GM18951 (cell line): Measurements from ENCODE around the gene CGN.

Experiments
- POLR2A ChIP-seq: IDR thresholded peaks from 4 replicates; pipeline ENCODE4 v1.6.1; 2011; ENCODE audit warnings: mild to moderate bottlenecking; ENCODE audit not compliant: insufficient read length, insufficient read depth; ENCODE audit errors: extremely low read depth
- in situ Hi-C: fragments of 300-500 bp; cut with MboI; formaldehyde crosslinking; loops from one replicate; pipeline ENCODE4 v1.12.0; 2022; ENCODE audit warnings: low sequenced_read_pairs, mixed read lengths, inconsistent platforms; ENCODE audit not compliant: unreplicated experiment

CGN gene

DNA sequence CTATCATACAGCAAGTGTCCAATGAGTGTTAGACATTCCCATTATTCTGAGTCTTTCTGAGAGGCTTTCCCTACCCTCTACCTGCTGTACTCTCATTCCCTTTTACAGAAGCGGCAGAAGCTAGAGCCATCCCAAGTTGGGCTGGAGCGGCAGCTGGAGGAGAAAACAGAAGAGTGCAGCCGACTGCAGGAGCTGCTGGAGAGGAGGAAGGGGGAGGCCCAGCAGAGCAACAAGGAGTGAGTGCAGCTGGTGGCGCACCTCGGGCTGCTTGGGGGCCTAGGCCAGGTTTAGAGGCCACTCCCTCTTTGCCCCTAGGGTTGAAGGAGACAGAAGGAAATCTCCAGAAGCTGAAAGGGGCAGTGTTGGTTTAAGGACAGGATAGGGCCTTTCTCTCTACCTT, 12.1 kb downstream of the CGN start:
- in situ Hi-C loops, result no loop called here
- TF ChIP-seq POLR2A, result no peak

DNA sequence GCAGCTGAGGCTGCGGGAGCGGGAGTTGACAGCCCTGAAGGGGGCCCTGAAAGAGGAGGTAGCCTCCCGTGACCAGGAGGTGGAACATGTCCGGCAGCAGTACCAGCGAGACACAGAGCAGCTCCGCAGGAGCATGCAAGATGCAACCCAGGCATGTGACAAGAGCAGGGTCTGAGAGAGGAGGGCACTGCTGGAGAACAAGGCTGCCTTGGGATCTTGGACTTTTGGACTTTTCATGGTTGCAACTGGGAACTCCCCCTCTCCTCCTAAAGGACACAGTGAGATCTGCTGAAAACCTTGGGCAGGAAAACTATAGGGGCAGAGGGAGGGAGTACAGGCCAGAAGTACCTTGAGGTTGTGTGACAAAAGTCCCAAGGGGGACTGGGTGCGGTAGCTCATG, 13.5 kb downstream of the CGN start:
- in situ Hi-C loops, result no loop called here
- TF ChIP-seq POLR2A, result no peak

DNA sequence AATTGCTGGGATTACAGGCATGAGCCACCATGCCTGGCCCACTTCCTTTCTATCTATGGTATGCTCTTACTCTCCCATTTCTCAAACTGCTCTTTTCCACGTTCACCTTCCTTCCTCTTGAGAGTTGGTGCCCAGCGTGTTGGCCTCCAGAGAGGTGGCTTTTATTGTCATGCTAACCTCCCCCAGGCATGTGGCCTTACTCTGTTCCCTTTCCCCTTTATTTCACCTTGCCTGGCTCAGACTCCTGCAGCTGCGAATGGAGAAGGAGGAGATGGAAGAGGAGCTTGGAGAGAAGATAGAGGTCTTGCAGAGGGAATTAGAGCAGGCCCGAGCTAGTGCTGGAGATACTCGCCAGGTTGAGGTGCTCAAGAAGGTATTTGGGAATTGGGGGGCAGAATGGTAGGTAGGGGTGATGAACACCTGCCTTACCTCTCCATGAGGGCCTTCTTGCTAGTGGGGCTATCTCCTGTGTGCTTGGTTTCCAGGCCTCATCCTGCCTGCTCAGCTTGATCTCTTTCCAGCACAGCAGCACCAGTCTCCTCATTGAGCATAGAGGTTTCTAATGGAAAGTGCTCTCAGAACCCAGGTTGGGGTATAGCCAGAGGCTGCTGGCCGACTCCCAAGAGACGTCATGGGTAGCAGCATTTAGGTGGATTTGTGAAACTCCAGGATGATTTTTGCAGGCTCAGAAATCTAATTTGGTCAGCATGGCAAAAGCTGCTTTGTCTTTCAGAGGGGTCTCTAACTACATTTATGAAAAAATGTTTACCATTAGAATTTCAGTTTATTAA, 15.7 kb downstream of the CGN start:
- in situ Hi-C loops, result no loop called here
- no peak for TF ChIP-seq POLR2A

DNA sequence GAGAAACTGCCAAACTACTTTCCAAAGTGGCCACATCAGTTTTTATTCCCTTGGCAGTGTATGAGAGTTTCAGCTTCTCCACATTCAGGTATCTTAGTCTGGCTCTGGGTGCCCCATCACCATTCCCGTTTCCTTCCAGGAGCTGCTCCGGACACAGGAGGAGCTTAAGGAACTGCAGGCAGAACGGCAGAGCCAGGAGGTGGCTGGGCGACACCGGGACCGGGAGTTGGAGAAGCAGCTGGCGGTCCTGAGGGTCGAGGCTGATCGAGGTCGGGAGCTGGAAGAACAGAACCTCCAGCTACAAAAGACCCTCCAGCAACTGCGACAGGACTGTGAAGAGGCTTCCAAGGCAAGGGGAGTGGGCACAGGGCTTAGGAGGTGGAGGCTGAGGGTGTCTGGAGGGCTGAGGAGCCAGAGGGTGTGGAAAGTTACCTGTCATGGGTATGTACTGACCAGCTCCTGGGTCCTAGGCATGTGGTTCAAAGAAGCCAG, 18.1 kb downstream of the CGN start:
- TF ChIP-seq POLR2A, result no peak
- in situ Hi-C loops, result no loop called here

DNA sequence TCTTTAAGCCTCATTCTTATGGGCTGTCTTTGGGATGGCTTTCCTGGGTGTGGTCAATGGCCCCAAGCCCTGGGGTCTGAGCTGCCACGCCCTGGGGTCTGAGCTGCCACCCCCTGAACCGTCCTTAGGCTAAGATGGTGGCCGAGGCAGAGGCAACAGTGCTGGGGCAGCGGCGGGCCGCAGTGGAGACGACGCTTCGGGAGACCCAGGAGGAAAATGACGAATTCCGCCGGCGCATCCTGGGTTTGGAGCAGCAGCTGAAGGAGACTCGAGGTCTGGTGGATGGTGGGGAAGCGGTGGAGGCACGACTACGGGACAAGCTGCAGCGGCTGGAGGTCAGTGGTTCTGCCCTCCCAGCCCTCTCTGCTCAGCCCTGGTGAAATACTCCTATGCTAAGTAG, 18.6 kb downstream of the CGN start:
- in situ Hi-C loops, result no loop called here
- TF ChIP-seq POLR2A, result no peak

DNA sequence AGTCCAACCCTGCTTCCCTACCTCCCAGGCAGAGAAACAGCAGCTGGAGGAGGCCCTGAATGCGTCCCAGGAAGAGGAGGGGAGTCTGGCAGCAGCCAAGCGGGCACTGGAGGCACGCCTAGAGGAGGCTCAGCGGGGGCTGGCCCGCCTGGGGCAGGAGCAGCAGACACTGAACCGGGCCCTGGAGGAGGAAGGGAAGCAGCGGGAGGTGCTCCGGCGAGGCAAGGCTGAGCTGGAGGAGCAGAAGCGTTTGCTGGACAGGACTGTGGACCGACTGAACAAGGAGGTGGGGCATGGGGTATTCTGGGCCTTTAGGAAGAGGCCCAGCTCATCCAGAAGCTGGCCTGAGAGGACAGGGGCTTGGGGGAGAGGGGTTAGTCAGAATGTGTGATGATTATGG, 19.3 kb downstream of the CGN start:
- in situ Hi-C loops, result no loop called here
- no peak for TF ChIP-seq POLR2A

GRCh38 chr1:151533870-151534269, 22.7 kb downstream of the CGN start:
- in situ Hi-C loops, result no loop called here

GRCh38 chr1:151534662-151535278, 23.6 kb downstream of the CGN start:
- in situ Hi-C loops, result no loop called here
- TF ChIP-seq POLR2A, result no peak

More at GRCh38 chr1:151533870-151534269, 22.7 kb downstream of the CGN start:
- TF ChIP-seq POLR2A, result no peak

DNA sequence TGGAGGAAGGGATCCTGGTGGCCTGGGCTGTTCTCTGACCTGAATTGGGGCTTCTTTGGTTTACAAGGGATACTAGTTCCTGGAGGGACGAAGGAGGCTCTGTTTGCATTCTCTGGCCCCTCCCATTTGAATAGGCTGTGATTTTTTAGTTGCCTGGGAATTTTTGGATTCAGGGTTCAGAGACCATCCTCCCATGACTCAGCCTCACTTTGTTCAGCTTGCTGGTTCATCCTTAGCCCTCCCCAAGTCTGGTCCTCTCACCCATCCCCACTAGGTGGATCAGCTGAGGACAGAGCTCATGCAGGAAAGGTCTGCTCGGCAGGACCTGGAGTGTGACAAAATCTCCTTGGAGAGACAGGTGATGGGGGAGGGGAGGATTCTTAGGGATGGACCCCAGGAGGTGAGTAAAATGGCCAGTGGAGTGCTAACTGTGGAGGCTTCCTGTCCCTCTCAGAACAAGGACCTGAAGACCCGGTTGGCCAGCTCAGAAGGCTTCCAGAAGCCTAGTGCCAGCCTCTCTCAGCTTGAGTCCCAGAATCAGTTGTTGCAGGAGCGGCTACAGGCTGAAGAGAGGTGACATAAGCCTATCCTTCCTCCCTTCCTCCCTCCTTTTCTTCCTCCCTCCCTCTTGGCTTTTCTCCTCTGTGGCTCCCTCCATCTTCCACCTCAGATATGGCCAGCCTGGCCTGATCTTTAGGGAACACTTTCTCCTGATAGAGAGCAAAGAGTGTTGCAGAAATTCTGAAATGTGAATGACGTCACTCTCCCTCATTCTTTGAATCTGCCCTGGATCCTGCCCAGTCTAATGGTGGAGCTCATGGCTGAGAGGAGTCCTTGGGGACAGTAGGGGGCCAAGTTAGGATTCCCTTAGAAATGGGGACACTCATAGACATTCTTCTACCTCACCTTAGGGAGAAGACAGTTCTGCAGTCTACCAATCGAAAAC, 24.4 kb downstream of the CGN start:
- in situ Hi-C loops, result no loop called here
- TF ChIP-seq POLR2A, result no peak

DNA sequence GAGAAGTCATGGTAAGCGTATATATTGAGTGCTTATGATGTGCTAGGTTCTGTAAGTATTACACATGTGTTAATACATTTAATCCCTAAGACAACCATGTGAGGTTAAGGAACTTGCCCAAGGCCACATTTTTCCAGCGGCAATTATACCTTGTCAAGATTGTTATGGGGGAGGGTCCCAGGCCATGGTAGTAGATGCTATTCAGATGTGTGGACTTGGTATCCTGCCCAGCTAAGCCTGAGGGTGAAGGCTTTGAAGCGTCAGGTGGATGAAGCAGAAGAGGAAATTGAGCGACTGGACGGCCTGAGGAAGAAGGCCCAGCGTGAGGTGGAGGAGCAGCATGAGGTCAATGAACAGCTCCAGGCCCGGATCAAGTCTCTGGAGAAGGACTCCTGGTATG, 25.3 kb downstream of the CGN start:
- no peak for TF ChIP-seq POLR2A
- in situ Hi-C loops, result no loop called here

DNA sequence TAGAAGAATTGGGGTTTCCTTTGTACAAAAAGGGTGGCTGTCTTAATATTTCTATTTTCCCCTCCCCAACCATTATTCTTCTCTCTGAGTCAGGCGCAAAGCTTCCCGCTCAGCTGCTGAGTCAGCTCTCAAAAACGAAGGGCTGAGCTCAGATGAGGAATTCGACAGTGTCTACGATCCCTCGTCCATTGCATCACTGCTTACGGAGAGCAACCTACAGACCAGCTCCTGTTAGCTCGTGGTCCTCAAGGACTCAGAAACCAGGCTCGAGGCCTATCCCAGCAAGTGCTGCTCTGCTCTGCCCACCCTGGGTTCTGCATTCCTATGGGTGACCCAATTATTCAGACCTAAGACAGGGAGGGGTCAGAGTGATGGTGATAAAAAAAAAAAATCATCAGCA, 25.9 kb downstream of the CGN start:
- no peak for TF ChIP-seq POLR2A
- in situ Hi-C loops, result no loop called here

GRCh38 chr1:151539321-151540020, 28.3 kb downstream of the CGN start:
- no peak for TF ChIP-seq POLR2A
- in situ Hi-C loops, result no loop called here
